HG03159 (cell line): ENCODE results near the gene MAN2A1.

Experiments
- ATAC-seq: cut with Tn5 transposase; IDR thresholded peaks from one replicate; pipeline ENCODE4 v1.9.1; 2021; ENCODE audit warnings: mild to moderate bottlenecking, moderate library complexity; ENCODE audit not compliant: unreplicated experiment

MAN2A1 gene

DNA sequence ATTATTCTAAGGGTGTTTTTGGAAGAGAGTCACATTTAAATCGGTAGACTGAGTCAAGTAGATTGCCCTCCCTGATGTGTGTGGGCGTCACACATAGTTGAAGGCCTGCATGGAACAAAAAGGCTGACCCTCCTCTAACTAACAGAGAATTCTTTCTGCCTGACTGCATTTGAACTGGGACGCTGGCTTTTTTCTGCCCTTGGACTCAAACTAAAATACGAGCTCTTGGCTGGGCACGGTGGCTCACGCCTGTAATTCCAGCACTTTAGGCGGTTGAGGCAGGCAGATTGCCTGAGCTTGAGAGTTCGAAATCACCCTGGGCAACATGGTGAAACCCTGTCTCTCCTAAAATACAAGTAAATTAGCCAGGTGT is 209.4 kb downstream of the MAN2A1 start:
- no peak for ATAC-seq

DNA sequence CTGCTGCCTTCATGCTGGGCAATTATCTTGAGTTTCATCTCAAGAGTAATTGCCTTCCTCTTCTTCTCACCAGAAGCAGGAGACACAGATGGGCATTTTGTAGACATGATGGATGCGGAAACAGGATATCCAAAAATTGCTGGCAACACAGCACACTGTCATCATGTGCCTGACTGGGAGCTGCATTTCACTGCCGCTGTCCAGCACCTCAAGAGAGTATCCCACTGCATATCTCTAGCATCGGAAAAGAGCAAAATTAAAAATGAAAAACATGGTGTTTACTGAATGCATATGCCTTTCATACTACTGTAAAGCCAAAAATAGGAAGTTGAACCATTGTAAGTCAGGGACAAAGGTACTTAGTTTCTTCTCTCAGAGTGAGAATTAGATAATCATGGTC is 210.7 kb downstream of the MAN2A1 start:
- ATAC-seq: no peak

DNA sequence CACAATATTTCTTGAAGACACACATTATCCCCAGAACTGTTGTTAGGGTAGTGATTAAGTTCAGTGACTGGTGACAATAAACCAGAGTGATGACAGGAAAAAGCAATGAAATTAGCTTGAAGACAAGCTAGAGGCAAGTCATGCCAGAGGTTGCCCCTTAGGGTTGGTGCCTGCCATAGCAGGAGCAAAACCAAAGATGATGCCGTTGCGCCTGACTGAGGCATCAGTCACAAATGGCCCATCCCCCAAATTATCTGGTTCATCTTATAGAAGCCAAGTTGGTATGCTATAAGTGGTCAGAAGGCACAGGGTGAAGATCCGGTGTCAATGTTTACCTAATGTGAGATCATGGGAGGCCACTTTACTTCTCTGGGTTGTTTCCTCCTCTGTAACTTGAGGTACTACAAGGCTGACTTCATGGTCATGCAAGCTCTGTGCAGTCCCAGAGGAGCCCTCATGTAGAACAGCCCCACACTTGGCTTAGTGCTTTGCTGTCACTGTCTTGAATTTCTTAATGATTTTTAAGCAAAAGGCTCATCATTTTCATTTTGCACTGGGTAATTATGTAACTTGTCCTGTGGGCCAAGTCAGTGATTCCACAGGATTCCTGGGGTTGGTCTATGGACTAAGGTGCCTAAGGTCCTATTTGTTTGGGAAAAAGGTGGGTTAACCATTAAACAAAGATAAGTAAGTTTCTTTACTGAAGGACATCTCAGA is 211.3 kb downstream of the MAN2A1 start:
- no peak for ATAC-seq

DNA sequence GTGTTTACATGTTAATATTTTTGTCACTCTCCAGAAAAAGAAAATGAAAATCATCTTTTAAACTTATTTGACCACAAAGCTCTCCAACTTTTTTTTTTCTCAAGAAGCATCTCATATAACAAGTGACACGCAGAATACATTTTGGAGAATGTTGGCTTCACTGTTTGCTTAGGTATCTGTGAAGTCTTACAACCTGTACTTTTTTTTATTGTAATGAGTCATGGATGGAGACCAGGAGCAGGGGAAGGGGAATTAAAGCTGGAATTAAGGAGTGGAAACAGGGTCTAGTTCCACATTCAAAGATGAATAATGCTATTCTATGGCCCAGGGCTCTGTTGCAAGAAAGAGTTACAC is 211.9 kb downstream of the MAN2A1 start:
- no peak for ATAC-seq

DNA sequence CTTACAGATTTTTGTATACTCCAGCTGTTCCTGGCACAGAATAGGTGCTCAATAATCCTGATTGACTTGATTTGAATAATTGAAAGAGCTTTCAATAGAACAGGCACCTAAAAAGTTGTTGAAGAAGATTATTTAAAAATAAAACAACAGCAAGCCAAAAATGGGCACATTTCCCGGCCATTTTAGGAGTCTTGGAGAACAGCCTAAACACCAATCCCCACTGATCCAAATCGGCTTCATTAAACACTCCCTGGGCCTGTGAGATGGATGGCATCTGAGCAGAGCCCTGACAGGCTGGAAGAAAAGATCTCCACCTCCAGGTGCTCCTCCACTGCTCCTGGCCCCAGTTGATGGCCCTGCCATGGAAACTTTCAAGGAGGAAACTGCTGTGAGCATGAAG is 213.3 kb downstream of the MAN2A1 start:
- ATAC-seq: no peak

DNA sequence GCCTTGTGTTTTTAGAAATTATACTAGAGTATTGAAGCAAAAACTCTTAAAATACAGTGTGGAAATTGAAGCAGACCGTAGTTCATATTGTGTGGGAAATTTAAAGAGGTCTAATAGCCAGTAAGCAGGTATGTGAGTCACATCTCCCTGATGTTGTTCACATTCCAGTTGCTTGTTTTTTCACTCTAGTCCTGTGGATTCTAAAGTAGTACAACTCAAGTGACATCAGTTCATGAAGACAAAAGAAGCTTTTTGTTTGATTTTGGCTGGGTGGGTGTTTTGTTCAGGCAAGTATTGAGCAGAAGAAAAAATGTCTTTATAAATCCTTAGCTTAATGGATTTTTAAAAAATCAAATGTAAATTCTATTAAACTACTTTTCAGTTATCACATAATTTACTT is 216.2 kb downstream of the MAN2A1 start:
- no peak for ATAC-seq

DNA sequence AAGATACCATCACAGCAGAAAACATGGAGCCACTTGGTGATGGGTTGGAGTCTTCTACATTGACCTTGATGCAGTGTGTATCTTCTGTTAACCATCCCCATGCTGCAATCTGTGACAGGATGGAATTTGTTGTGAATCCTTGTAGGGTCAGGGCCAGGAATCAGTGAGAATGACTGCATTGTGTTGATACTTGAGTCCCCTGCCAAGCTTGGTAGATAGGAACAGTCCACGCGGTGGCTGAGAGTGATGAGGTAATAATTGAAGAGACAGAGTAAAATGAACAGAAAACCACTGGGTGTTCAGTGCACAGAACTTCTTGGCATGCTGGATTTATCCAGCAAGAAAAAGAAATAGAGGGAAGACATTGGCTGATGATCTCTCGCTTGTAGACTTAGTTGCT is 217.5 kb downstream of the MAN2A1 start:
- ATAC-seq: no peak

DNA sequence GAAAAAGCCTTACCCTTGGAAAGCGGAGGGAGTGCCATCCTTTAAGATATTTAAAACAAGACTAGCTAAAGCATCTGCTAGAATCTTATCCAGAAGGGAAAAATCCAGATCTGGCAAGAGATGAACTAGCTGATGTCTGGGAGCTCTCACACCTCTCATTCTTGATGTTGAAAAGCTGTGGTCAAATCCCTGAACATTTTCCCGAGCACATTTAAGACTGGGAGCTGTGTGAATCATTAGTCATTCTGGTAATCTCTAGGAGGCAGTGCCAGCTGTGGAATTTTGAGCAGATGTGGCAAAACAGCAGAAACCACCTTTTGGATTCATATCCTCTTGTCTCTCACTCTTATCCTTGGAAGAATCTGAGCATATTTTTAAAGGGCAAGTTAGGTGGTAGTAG is 218.0 kb downstream of the MAN2A1 start:
- no peak for ATAC-seq

DNA sequence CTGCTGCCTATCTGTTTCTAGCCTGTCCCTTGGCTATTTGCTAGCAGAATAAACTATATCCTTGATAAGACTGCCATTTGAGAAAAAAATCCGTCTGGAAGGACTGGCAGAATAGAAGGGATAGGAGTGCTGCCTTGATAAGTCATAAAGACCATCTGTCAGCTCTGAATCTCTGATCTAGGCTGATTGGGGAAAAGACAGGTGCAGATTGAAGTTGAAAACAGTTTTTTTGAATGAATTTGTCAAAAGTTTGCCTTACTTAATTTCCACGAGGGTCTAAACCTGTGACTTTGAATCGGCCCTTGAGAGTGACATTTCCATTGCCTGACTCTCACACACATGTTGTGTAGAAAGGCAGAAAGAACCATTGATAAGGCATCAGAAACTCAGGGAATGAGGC is 218.6 kb downstream of the MAN2A1 start:
- no peak for ATAC-seq

DNA sequence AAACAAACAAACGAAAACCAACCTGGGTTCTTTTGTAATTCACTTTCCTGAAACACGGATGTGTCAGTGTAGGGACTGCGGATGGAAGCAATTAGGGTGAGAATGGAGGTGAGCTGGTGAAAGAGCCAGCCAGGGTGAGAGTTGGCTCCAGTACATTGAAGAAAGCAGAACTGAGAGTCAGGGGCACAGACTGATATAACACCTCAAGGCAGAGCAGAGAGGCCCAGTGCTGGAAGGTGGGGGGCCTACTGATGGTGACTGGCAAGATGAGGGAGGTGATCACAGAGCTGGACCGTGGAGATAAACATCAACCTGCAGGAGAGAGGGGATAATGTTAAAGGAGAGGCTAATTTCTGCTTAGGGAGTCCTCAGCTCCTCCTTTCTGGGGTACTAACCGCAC is 221.1 kb downstream of the MAN2A1 start:
- no peak for ATAC-seq

DNA sequence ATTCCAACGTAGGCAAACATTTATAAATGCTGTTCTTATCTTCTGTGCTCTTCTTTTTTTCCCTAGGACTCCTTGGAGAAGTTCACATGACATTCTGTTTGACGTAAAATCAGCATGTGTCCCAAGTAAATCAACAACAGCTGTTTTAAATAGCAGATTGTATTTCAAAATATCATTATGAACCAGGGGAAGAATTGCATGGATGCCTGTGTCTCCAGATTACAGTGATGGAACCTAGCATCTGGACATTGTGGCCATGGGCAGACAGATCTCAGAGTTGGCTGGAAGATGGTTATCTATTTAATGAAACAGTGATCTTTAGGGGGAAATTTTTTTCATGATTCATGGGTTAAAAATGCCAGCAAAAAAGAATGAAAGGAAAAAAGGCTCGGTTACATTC is 222.0 kb downstream of the MAN2A1 start:
- no peak for ATAC-seq

DNA sequence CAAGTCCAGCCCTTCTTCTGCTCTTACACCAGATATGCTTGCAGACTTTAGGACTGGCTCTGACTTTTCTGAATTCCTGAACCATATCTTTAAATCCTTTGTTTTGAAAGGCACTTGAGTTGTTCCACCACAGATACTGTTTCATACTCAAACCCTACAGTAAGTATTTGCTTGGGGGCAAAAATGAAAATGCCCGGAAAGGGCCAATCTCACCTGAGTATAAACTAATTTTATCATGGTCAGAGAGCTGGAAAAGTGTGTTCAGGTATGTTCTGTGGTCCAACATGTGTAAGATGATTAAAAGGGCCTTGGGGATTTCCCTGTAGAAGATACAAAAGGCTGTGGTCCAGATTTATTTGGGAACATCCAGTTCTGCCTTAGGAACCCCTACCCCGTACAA is 225.2 kb downstream of the MAN2A1 start:
- no peak for ATAC-seq

DNA sequence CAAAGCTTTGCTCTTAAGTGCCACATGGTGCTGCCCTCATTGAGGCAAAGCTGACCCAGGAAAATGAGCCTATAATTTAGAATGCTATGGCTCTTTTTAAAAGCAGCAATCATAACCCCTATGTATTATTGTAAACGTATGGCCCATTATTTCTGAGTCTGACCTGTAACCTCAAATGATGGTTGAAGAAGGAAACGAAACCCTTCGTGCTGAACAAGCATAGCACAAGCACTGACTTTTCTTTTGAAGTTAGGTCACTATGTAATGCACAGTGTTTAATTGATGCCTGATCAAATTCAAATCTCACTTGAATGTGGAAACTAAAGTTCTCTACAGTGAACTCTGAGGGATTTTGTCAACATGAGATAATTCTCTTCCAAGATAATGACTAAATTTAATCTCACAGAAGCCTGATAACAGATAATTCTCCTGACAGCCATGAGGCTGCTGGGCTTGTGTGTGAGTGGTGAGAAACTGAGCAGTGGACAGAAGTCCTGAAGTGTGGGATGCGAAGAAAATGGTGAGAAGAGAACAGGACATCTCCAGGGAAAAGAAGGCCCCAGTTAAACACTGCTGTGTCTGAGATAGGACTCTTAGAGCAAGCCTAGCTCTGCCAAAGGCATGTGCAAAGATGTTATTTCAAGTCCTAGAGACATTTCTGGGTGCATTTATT is 226.9 kb downstream of the MAN2A1 start:
- no peak for ATAC-seq
